Neural progenitor cell (in vitro differentiated cells): ENCODE results near the gene NCKIPSD. TPM values are rescaled to one million over a fixed set of nuclear protein-coding genes. Genes with fewer than 3 reads are reported as not detected.
A peak's percentile ranks its signal among the peaks of the same experiment; 100 is the strongest.

Experiments used
- DNase-seq: peaks from one replicate; pipeline ENCODE4 v3.0.0-alpha.2; 2016; ENCODE audit warnings: low spot score
- H2AFZ ChIP-seq: fragments of 200-600 bp; sonication (generic); replicated peaks from 2 replicates; pipeline ENCODE4 v1.6.1; 2016; ENCODE audit warnings: antibody characterized with exemption
- H3F3A ChIP-seq: fragments of 200-600 bp; sonication (generic); 2 replicates; pipeline ENCODE4 v1.6.1; 2016; ENCODE audit warnings: antibody characterized with exemption, low read depth
- H3K27ac ChIP-seq: fragments of 200-600 bp; sonication (generic); 2 replicates; pipeline ENCODE4 v1.5.1; 2016; ENCODE audit warnings: mild to moderate bottlenecking
- H3K27me3 ChIP-seq: fragments of 200-600 bp; sonication (generic); 2 replicates; pipeline ENCODE4 v1.6.1; 2016; ENCODE audit warnings: mild to moderate bottlenecking, moderate library complexity
- H3K36me3 ChIP-seq: fragments of 200-600 bp; sonication (generic); 2 replicates; pipeline ENCODE4 v1.5.1; 2016
- H3K4me1 ChIP-seq: fragments of 200-600 bp; sonication (generic); 2 replicates; pipeline ENCODE4 v1.6.1; 2016; ENCODE audit warnings: mixed run types
- H3K4me2 ChIP-seq: fragments of 200-600 bp; sonication (generic); 2 replicates; pipeline ENCODE4 v1.6.1; 2016
- H3K4me3 ChIP-seq: fragments of 200-600 bp; sonication (generic); 2 replicates; pipeline ENCODE4 v1.5.1; 2016
- H3K79me2 ChIP-seq: fragments of 200-600 bp; sonication (generic); 2 replicates; pipeline ENCODE4 v1.6.1; 2016; ENCODE audit warnings: low read depth
- H3K9ac ChIP-seq: fragments of 200-600 bp; sonication (generic); 2 replicates; pipeline ENCODE4 v1.6.1; 2016
- H3K9me3 ChIP-seq: fragments of 200-600 bp; sonication (generic); 2 replicates; pipeline ENCODE4 v1.5.1; 2016; ENCODE audit warnings: low read depth
- H4K20me1 ChIP-seq: fragments of 200-600 bp; sonication (generic); 2 replicates; pipeline ENCODE4 v1.6.1; 2016; ENCODE audit warnings: low read depth
- H3K27ac Mint-ChIP-seq: 3 replicates; pipeline ENCODE4 v1.8.0; 2021; ENCODE audit warnings: mixed read lengths
- H3K27me3 Mint-ChIP-seq: 2 replicates; pipeline ENCODE4 v1.8.0; 2022; ENCODE audit warnings: low read depth, mild to moderate bottlenecking, inconsistent platforms, moderate library complexity, mixed read lengths; ENCODE audit not compliant: insufficient read depth
- H3K36me3 Mint-ChIP-seq: 3 replicates; pipeline ENCODE4 v1.8.0; 2021; ENCODE audit warnings: mixed read lengths
- H3K4me1 Mint-ChIP-seq: 3 replicates; pipeline ENCODE4 v1.8.0; 2021; ENCODE audit warnings: mixed read lengths
- H3K4me3 Mint-ChIP-seq: 3 replicates; pipeline ENCODE4 v1.8.0; 2021; ENCODE audit warnings: mild to moderate bottlenecking, moderate library complexity, mixed read lengths
- H3K9me3 Mint-ChIP-seq: 3 replicates; pipeline ENCODE4 v1.8.0; 2020; ENCODE audit warnings: mixed read lengths
- EZH2 ChIP-seq: fragments of 200-600 bp; sonication (generic); IDR thresholded peaks from 2 replicates; pipeline ENCODE4 v1.6.1; 2017; ENCODE audit warnings: antibody characterized with exemption, mild to moderate bottlenecking, moderate library complexity
- EZH2phosphoT487 ChIP-seq: fragments of 200-600 bp; sonication (generic); IDR thresholded peaks from 2 replicates; pipeline ENCODE4 v1.6.1; 2017; ENCODE audit warnings: antibody characterized with exemption
- total RNA-seq: library from RNA; depleted of rRNA; stranded (reverse); fragments of >200 nt; gene quantifications from 2 replicates; pipeline ENCODE4 v1.2.3, GENCODE V29; 2015; ENCODE audit warnings: low replicate concordance
- TF ChIP-seq, protein P1 (sequence below): fragments of 200-600 bp; sonication (generic); IDR thresholded peaks from 2 replicates; pipeline ENCODE4 v1.5.1; 2017; ENCODE audit warnings: antibody characterized with exemption, mild to moderate bottlenecking

Gene NCKIPSD
- total RNA-seq, 1 donor from 2014 or later: 32.8 TPM

DNA sequence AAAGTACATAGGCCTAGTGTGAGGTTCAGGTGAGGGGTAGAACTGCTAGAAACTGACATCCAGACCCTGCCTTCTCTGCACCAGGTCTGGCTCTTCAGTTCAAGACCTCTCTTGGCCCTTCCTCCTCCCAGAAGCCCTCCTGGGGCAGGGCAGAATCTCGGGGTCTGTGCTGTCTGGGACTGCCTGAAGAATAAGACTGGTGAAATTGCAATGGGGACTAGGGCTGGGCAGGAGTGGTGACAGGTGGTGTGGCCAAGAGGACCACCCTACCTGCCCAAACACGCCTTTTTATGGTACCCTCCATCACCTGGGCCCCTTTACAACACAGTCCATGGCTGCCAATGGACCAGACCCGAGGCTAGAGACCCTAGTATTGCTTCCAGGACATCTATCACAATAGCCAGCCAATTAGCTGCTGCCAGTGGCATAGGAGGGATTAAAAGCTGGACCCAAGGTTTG lies 1.5 kb upstream of the NCKIPSD start:
- Histone ChIP-seq H3K4me1 (peaks cover 9% of the 10 kb centered on the region), H3K4me3 (no peak overlapping the region), H3K9me3 (no peaks in the 10 kb centered on the region), H3K4me2 (no peak overlapping the region), H3F3A (peaks cover 54% of the 10 kb centered on the region), H4K20me1 (peaks cover 83% of the 10 kb centered on the region), H3K36me3 (peaks cover 7% of the 10 kb centered on the region), H3K27me3 (no peaks in the 10 kb centered on the region), H3K79me2 (peaks cover 39% of the 10 kb centered on the region), H3K27ac (no peak overlapping the region), H3K9ac (no peak overlapping the region), H2AFZ (no peak overlapping the region)
- DNase-seq: no peak
- Mint-ChIP-seq H3K9me3 (no peaks in the 10 kb centered on the region), H3K4me3 (no peak overlapping the region), H3K27ac (no peak overlapping the region), H3K4me1 (peaks cover 20% of the 10 kb centered on the region), H3K36me3 (peaks cover 17% of the 10 kb centered on the region), H3K27me3 (peaks cover 5% of the 10 kb centered on the region)
- no peak for TF ChIP-seq EZH2phosphoT487
- TF ChIP-seq, protein P1, sequence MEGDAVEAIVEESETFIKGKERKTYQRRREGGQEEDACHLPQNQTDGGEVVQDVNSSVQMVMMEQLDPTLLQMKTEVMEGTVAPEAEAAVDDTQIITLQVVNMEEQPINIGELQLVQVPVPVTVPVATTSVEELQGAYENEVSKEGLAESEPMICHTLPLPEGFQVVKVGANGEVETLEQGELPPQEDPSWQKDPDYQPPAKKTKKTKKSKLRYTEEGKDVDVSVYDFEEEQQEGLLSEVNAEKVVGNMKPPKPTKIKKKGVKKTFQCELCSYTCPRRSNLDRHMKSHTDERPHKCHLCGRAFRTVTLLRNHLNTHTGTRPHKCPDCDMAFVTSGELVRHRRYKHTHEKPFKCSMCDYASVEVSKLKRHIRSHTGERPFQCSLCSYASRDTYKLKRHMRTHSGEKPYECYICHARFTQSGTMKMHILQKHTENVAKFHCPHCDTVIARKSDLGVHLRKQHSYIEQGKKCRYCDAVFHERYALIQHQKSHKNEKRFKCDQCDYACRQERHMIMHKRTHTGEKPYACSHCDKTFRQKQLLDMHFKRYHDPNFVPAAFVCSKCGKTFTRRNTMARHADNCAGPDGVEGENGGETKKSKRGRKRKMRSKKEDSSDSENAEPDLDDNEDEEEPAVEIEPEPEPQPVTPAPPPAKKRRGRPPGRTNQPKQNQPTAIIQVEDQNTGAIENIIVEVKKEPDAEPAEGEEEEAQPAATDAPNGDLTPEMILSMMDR: no peak
- TF ChIP-seq EZH2: no peak

- Histone ChIP-seq H3K36me3 (peaks cover 6% of the 10 kb centered on the region), H3K79me2 (peaks cover 33% of the 10 kb centered on the region), H3K27ac (peak overlapping the region; percentile 38), H3K4me1 (peaks cover 9% of the 10 kb centered on the region), H3K9ac (no peak overlapping the region), H3K27me3 (no peaks in the 10 kb centered on the region), H2AFZ (no peak overlapping the region), H3K4me2 (peak overlapping the region; percentile 88), H3K4me3 (no peak overlapping the region), H4K20me1 (peaks cover 77% of the 10 kb centered on the region), H3F3A (peaks cover 50% of the 10 kb centered on the region), H3K9me3 (no peaks in the 10 kb centered on the region)
- H3K36me3 Mint-ChIP-seq: peaks cover 21% of the 10 kb centered on the region
- H3K27me3 Mint-ChIP-seq: peaks cover 5% of the 10 kb centered on the region
- no peak for DNase-seq
- peaks cover 20% of the 10 kb centered on the region for H3K4me1 Mint-ChIP-seq
- TF ChIP-seq EZH2phosphoT487 (no peak), EZH2 (no peak)
- TF ChIP-seq, protein P1: no peak
- H3K4me3 Mint-ChIP-seq: peak overlapping the region; percentile 93
- no peak overlapping the region for H3K27ac Mint-ChIP-seq
- no peaks in the 10 kb centered on the region for H3K9me3 Mint-ChIP-seq
Measured at GRCh38 chr3:48686538-48687219, 964 bp upstream of the NCKIPSD start.

GRCh38 chr3:48685293-48685602 lies 467 bp downstream of the NCKIPSD start:
- H3K27ac Mint-ChIP-seq: no peak overlapping the region
- H3K4me2 ChIP-seq: peak overlapping the region; percentile 88
- H3K4me3 ChIP-seq: peak overlapping the region; percentile 97
- H3K27ac ChIP-seq: no peak overlapping the region
- peaks cover 24% of the 10 kb centered on the region for H3K36me3 Mint-ChIP-seq
- H3K9ac ChIP-seq: peak overlapping the region; percentile 74
- H3F3A ChIP-seq: peaks cover 44% of the 10 kb centered on the region
- DNase-seq: no peak
- H3K4me3 Mint-ChIP-seq: peak overlapping the region; percentile 93
- no peaks in the 10 kb centered on the region for H3K36me3 ChIP-seq
- H3K9me3 Mint-ChIP-seq: no peaks in the 10 kb centered on the region
- H3K27me3 Mint-ChIP-seq: peaks cover 11% of the 10 kb centered on the region
- peaks cover 63% of the 10 kb centered on the region for H4K20me1 ChIP-seq
- H3K4me1 Mint-ChIP-seq: peaks cover 20% of the 10 kb centered on the region
- H3K4me1 ChIP-seq: peaks cover 9% of the 10 kb centered on the region
- H3K79me2 ChIP-seq: peaks cover 28% of the 10 kb centered on the region
- no peak for TF ChIP-seq EZH2phosphoT487
- TF ChIP-seq, protein P1: no peak
- TF ChIP-seq EZH2: no peak
- no peaks in the 10 kb centered on the region for H3K27me3 ChIP-seq
- peak overlapping the region; percentile 97 for H2AFZ ChIP-seq
- H3K9me3 ChIP-seq: no peaks in the 10 kb centered on the region
